Stimulated activated CD8-positive, alpha-beta memory T cell treated with anti-CD3 and anti-CD28 coated beads, Interleukin-15, amount 100 ng/mL, for 24 hours (primary cell): ENCODE data around the gene EHHADH.

Source experiments
- DNase-seq: peaks from one replicate; pipeline ENCODE4 v3.0.0-alpha.2; 2020; ENCODE audit warnings: low read depth

EHHADH gene

DNA sequence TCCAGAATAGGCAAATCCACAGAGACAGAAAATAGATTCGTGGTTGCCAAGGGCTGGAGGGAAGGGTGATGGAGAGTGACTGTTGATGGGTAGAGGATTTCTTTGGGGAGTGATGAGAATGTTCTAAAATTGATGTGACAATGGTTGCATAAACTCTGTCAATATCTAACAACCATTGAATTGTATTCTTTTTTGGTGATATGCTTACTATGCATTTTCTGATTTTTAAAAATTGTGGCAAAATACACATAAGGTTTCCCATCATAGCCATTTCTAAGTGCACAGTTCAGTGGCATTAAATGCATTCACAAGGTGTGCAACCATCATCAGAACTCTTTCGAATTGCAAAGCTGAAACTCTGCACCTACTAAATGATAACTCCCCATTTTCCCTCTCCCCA lies 56.8 kb downstream of the EHHADH start:
- no peak for DNase-seq

DNA sequence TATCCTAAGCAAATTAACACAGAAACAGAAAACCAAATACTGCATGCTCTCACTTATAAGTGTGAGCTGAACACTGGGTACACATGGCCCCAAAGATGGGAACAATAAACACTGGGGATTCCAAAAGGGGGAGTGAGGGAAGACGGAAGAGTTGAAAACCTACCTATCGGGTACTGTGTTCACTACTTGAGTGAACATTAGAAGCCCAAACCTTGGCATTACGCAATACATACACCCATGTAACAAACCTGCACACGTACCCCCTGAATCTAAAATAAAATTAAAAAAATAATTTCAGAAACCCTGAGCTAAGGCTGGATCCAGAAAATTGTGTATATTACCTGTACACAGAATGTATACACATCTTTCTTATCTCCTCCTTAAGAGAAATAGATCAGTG lies 58.2 kb downstream of the EHHADH start:
- no peak for DNase-seq

DNA sequence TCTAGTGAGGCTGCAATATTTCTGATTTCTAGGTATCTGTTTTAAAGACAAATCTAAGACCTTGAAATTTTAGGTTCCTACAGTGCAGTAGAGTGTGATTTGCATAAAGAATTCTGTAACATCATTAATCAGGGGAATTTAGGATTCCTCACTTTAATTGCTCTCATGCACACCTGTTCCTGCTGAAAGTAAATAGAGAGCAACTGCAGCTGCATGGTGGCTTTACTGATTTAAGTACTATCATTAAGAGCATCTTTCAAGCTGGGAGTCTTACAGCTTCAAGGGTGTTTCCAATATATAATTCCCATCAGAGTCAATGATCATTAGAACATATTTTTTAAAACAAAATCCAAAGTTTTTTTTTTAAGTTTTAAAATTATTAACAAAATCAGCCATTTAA lies 65.0 kb downstream of the EHHADH start:
- DNase-seq = no peak

DNA sequence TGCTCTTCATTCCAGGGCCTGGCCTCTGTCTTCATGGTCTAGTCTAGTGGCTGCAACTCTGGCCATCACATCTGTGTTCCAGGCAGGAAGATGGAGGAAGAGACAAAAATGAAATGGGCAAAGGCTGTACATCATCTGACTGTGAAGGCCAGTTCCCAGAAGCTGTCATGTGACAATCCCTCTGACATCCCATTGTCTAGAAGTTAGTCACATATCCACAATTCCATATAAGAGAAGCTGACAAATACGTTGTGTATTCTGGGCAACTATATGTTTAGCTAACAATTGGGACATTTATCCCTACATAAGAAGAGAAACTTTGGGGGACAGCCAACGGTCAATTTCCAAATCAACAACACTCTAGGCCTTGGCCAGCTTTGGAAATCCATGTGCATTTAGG lies 66.5 kb downstream of the EHHADH start:
- DNase-seq = no peak

DNA sequence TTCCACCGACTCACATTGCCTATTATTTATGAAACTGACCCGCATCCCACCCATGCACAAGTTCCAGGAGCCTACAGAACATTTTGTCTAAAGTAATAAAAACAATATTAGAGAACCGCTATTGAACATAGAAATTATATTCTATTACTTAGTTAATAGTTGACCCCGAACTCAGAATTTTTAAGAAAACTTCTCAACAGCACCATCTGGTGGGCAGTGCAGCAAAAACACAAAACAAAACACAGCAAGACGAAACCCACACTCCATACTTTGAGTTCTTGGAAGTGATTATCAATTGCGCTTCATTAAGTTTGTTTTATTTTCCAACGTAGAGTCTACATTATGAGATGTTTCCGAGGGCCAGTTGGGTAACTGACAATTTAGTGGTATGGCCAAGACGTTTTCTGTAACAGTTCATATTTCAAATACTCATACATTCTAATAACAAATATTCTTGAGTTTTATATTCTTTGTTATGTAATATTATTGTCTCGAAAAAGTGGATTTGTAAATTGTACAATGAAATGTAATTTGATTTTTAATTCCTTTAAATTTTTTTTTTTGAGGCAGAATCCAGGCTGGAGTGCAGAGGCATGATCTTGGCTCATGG lies 77.0 kb downstream of the EHHADH start:
- no peak for DNase-seq

DNA sequence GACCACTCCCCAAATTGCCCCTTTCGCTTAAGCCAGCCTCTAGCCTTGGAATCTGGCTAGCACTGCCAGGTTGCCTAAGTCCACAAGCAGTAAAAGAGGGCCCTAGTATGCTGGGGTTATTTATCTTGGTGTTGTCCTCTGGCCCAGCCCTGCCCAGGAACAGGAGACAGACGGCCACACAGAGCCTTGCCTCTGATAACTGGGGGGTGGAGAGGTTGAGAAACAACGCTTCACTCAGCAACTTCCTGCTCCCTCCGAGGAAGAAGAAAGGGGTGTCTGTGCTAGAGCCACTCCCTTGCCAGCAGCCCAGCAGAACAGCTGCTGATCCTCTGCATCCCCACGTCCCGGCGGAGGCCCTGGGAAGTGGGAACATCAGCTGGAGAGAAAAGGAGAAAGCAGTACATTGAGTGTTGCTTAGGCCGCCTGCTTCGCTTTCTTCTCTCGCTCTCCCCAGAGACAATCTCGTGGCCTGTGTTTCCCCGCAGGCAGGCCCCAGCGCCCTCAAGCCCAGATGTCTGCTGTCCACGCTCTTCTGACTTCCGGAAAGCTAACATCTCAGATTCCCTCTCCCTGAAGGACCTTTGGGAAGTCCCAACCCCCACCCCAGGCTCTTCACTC lies 78.4 kb downstream of the EHHADH start:
- DNase-seq = no peak

DNA sequence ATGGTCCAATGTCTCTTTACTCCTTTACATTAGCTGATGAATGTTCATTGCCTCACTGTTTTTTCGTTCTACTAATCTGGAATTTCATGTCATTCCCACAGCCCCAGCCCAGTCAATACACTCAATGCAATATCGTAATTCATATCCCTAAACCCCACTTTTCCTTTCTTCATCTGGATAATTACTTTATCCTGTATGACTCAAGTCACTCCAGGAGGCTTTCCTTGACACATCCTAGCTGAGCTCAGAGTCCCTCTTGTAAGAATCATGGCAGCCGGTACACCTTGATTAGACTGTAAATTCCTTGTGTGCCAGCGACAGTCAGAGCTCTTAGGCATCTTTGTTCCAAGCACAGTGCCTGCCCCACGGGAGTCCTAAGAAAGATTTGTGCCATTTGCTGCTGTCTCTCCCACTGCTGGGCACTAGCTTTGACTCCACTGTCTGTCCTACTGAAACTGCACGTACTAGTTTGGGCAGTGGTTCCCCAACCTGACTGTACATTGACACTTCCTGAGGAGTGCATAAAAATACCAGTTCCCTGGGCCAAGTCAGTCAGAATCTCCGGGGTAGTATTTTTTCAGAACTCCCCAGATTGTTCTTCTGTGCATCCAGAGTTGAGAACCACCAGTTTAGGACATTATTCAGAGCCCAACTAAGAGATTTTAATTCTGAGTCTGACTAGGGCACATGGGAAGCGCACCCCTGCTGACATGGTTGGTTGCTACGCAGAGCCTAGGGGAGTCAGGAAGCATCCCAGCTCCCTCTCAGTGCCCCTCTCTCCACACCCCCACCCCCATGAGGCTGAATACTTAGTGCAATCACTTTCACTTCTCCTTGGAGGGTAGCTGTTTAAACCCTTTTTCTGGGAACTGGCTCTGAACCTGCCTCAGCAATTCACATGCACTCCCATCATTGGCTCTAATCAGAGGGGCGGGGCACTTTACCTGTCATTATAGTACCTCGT lies 81.5 kb downstream of the EHHADH start:
- DNase-seq = no peak

DNA sequence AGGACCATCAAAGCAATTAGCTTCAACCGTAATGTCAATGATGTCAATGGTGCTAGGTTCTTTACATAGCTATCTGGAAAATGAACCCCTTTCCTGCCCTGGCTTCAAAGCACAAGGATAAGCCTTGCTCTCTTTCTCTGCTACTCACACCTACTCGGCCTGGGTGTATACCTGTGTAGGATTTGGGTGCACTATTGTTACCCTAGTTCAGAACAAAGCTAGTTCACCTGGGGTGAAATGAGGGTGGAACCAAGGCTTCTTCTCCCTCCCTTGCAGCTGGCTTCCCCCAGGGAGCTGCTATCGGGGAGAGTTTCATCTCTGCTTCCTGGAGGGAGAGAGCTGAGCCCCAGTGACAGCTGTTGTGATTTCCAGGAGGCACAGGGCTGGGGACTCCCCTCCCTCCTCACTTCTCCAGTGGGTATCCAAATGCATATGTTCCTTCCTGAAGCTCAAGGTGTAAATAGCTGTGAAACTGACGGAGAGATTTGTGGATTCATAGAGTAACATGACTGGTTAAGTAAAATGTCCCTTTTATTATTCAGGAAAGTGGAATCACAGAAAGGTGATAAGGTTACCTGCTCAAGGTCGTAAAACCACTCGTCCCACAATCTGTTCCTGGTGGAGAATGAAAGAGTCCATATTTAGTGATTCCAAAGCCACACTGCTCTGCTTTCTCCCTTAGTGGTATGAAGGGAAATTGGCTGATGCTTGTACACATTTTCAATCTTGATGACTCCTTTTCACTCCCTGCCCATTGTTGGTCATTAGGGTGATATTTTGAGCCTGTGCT lies 89.2 kb downstream of the EHHADH start:
- no peak for DNase-seq

DNA sequence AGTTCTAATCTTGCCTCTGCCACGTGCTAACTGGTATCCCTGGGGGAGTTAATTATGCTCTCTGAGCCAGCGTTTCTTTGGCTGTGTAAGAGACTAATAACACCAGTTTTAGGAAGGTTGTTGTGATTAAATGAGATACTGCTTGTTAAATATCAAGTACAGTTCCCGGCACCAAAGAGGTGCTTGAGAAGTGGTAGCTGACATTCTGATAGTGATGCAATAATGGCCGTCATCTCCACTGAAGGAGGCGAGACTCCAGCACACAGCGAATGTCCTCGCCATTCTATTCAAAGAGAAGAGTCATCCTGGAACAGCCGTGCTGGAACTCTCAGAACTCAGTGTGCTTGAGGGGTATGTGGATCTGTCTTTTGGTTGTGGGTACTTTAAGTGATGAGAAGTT lies 91.2 kb downstream of the EHHADH start:
- no peak for DNase-seq

DNA sequence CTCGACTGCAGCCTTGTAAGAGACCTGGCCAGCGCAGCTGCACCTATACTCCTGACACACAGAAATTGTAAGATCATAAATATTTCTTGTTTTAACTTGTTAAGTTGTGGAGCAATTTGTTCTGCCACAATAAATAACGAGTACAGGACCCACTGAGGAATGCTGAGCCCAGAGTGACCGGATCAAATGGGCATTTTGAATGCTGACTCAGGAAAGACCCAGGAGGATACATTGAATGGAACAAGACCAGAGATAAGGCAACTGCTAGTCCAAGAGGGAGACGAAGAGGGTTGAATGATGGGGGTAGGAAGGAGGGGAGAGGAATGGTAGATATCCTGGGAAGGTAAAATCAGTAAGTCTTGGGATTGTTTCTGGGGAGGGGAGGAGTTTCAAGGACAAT lies 92.1 kb downstream of the EHHADH start:
- DNase-seq = no peak

DNA sequence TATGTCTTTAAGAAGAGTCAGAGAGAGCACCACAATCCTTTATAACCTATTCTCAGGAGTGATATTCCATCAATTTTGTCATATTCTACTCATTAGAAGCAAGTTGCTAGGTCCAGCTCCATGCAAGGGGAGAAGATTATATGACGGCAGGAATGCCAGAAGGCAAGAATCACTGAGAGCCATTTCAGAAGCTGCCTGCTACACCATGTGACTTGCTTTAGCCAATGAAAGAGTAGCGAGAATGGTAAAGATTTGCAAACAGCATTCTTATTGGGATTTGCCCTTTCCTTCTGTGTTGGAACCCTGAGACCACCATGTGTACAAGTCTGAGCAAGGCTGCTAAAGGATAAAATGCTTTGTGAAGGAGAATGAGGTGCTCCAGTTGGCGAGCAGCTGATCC lies 96.5 kb downstream of the EHHADH start:
- no peak for DNase-seq

DNA sequence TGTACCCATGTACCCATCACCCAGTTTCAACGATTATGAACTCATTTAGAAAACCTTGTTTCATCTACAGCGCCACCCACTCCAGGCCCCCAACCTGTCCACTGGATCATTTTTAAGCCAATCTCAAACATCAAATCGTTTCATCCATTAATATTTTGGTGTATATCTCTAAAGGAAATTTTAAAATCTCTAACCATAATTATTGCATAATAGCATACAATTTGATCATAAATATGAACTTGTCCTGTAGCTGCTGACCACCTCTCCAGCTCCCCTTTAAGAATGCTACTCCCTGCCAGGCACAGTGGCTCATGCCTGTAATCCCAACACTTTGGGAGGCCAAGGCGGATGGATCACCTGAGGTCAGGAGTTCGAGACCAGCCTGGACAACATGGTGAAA lies 98.2 kb downstream of the EHHADH start:
- DNase-seq = no peak

DNA sequence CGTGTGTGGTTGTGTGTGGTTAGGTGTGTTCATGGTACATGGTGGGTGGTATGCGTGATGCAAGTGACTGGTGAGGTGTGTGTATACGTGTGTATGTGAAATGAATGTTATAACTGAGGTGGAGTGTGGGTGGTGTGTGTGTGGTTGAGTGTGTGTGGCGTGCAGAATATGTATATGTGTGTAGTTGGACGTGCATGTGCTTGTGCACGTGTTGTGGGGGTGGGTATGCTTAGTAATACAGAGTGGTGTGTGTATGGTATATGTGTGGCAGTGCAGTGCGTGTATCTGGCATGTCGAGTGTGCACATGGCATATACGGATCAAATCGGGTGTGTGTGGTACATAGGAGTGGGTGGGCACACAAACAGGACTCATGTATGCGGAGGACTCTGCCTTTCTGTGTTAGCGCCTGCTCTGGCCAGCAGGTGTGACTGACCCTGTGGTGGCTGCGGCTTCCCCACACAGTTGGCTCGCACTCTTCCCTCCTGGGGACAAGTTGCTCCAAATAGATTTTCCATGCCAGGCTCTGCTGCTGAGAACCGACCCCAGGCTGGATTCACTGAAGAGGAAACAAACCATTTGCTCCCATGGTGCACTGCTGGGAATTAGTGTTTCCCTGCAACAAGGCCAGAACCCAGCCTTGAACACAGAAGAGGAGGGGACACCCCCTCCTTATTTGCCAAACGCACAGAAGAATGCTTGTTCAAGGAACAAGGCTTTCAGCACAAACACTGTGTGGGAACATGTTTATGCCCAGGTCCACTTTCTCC lies 99.8 kb downstream of the EHHADH start:
- no peak for DNase-seq

DNA sequence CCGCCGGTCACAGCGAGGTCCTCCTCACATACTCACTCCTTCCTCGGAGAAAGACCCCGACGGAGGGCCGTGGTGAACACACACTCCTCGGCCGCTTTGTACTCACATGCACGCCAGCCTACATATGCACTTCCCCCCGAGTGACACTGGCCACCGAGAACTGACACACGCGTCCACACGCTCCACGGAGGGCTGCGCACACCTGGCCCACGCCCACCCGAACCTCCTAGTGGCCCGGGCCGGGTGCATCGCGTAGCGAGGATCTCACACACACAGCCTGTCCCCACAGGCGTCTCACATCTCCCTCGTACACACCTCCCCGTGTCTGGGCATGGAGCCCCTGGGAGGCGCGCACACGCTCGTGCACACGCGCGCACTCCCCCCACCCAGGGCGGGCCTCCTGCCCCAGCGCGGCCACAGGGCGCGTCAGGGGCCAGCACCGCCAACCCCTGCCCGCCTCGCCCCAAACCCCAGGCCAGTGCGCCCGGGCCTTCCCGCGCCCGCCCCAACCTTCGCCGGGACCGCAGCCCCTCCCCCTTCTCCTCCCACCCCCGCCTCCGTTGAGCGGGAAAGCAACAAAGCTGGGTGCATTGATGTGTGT lies 100.6 kb downstream of the EHHADH start:
- no peak for DNase-seq

DNA sequence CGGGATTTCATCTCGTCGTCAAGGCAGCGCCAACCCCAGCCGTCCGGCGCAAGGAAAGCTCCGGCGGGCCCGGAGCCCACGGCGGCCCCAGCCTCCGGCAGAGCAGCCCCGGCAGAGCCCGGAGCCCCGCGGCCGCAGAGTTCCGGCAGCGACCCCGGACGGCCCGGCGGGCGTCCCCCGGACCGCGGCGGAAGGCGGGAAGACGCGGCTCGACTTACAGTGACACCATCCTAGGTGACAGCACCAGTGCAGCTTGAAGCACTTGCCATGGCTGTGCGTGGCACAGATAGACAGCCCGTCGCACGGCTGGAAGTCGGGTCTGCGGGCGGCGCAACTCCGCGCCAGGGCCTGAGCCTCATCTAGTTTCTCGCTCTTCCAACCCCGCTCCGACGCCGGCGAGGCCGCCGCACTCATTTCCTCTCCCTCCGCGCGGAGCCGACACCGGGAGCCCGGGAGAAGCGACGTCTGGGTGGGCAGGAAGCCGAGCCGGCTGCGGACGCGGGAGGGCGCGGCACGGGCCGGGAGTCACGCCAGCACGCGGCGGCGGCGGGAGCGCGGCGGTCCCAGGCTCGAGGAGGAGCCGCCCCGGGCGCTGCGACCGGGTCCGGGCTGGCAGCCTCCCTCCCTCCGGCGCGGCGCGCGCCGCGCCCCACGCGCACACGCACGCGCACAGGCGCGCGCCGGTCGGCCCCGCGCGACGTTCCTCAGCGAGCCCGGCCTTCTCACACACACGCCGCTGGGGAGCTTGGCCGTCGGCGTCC lies 101.3 kb downstream of the EHHADH start, which contains the start of gene C3orf70:
TSS of gene C3orf70 (minus strand) at position 651 of the 761 bp plus-strand sequence. CDS start at position 414, 237 bp downstream.
- no peak for DNase-seq

DNA sequence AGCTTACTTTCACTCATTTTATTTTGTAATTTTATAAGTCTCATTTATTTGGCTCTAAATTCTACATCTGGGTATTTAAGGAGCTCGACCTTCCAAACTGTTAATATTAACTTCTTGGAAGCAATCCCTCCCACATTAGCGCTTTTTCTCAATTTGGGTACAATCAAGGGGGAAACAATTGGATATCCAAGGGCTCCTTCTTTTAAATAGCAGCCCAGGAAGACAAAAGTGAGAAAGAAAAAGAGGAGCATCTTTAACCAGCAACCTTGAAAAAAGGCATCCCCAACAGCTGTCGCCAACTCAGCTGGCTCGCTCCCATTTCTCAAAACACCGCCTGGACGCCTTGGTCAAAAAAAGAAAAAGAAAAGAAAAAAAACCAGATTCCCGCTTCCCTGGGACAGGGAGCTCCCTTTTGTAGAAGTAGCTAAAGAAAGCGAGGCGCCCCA lies 101.9 kb downstream of the EHHADH start:
- no peak for DNase-seq

DNA sequence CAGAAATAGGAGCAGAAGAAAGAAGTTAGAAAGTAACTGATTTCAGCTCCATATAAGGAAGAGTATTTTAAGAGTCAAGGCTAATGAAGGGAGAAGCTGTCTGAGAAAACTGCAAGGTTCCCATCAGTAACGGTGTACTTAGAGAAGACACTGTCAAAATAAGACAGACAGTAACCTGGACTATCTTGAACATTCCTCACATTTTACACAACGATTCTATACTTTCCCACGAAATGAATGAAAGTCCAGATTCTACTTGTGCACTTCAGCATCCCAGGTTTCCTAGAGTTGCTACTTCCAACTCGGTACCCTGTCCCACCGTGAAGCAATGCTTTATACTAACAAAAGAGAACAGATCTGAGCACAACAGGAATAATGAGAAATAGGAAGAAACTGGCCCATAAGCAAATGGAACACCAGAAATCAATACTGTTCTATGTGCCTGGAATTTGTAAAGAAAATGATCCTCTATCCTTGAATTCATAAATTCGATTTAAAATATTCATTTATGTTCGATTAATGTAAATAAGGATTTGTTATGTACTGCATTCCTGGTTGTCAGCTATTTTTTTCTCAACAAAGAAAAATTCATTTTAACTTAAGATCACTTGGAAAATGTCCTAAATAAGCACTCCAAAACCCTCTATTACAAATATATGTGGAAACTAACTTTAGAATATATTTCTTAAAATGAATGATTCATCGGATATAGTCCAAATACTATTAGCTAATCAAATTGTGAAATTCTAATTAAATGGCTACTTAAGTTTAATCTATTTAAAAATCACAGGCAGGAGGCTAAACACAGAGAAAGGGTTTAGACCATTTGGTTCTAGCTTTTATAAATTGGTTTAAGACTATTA lies 102.5 kb downstream of the EHHADH start:
- DNase-seq = no peak

DNA sequence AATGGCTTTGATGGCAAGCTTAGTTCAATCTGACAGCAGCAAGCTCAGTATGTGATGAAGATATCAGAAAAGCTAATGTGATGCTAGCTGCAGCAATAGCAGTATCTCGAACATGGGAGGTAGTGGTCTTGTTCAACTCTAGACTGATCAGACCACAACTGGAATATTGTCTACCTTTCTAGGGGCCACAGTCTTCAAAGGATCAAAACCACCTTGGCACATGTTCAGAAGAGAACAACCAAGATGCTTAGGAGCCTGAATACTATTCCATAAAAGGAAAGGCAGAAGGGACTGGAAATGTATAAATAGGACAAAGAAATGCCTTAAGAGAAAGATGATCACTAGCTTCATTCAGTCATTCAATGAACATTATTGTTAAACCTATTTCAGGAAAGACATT lies 103.3 kb downstream of the EHHADH start:
- no peak for DNase-seq

DNA sequence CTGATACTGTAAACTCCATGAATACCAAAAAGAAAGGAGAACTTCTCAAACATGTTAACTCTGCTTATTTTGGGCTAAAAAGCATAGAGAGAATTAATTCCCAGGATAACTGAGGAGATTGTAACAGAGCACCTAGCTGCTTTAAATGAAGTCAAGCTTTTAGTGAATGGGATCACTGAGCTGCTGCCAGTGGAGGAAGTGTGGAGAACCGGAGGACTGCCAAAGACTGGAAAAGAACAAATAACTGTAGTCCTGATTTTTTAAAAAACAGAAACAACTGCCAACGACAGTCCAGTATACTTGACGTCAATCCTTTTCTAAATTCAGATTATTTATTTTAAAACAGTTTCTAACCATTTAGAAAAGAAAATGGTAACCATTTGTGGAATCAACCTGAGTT lies 104.3 kb downstream of the EHHADH start:
- DNase-seq = no peak
